SK-N-SH (cell line): ENCODE data around the gene SCYGR3. TPM values are rescaled to one million over a fixed set of nuclear protein-coding genes. Genes with fewer than 3 reads are reported as not detected.

ENCODE experiments used
- CTCF ChIA-PET: fragments of 300-600, 350-600 bp; formaldehyde crosslinking; extraction: SDS; loops from one replicate; lab custom pipeline; 2021; lab: Yijun Ruan, JAX
- POLR2A ChIA-PET: fragments of 350-600 bp; sonication (Branson Sonifier 250); formaldehyde crosslinking; extraction: SDS; loops from one replicate; lab custom pipeline; 2020; ENCODE audit warnings: antibody characterized with exemption, inconsistent platforms; lab: Yijun Ruan, JAX
- DNase-seq: peaks from one replicate; pipeline ENCODE4 v3.0.0; 2012
- H2AFZ ChIP-seq: fragments of 200-600 bp; sonication (generic); 2 replicates; pipeline ENCODE4 v1.8.1; 2016; ENCODE audit warnings: antibody characterized with exemption, mild to moderate bottlenecking, low read depth
- H3F3A ChIP-seq: fragments of 200-600 bp; sonication (generic); replicated peaks from 2 replicates; pipeline ENCODE3; 2016; ENCODE audit warnings: antibody characterized with exemption, mild to moderate bottlenecking; ENCODE audit not compliant: insufficient read depth
- H3K27ac ChIP-seq, 2 experiments: fragments of 200-500 bp in 1 of 2; fragments of 200-600 bp in 1 of 2; sonication (Bioruptor generic) in 1 of 2; sonication (generic), shearing (Covaris generic) in 1 of 2; 2 replicates each; pipeline versions ENCODE4 v1.5.1 to v1.6.1; 2014 to 2016; ENCODE audit warnings: low read depth in 2 of 2, inconsistent platforms in 1 of 2, low read length in 1 of 2, mild to moderate bottlenecking in 1 of 2, mixed read lengths in 1 of 2
- H3K27me3 ChIP-seq: fragments of 200-600 bp; sonication (generic), shearing (Covaris generic); 2 replicates; pipeline ENCODE4 v1.6.1; 2016; ENCODE audit warnings: mixed run types; ENCODE audit not compliant: insufficient read depth
- H3K36me3 ChIP-seq, 2 experiments: fragments of 200-500 bp in 1 of 2; fragments of 200-600 bp in 1 of 2; sonication (Bioruptor generic) in 1 of 2; sonication (generic) in 1 of 2; replicated peaks in 1 of 2; 2 replicates each; pipeline versions ENCODE3 to v1.5.1; 2014 to 2016; ENCODE audit warnings: low read length in 1 of 2, mild to moderate bottlenecking in 1 of 2; ENCODE audit not compliant: insufficient read depth in 2 of 2, control insufficient read depth in 1 of 2
- H3K4me1 ChIP-seq, 2 experiments: fragments of 200-500 bp in 1 of 2; fragments of 200-600 bp in 1 of 2; sonication (Bioruptor generic) in 1 of 2; sonication (generic), shearing (Covaris generic) in 1 of 2; 2 replicates each; pipeline versions ENCODE4 v1.5.1 to v1.6.1; 2014 to 2016; ENCODE audit warnings: low read depth in 1 of 2, low read length in 1 of 2, mixed run types in 1 of 2; ENCODE audit not compliant: insufficient read depth in 2 of 2, control insufficient read depth in 1 of 2
- H3K4me2 ChIP-seq: fragments of 200-600 bp; sonication (generic), shearing (Covaris generic); 2 replicates; pipeline ENCODE4 v1.6.1; 2017; ENCODE audit warnings: mixed run types
- H3K4me3 ChIP-seq, 2 experiments: fragments of 200-500 bp in 1 of 2; fragments of 200-600 bp in 1 of 2; sonication (Bioruptor generic) in 1 of 2; sonication (generic), shearing (Covaris generic) in 1 of 2; 2 replicates each; pipeline versions ENCODE4 v1.5.1 to v1.8.1; 2014 to 2016; ENCODE audit warnings: low read depth in 2 of 2, inconsistent platforms in 1 of 2, low read length in 1 of 2, mild to moderate bottlenecking in 1 of 2, mixed read lengths in 1 of 2, moderate library complexity in 1 of 2
- H3K79me2 ChIP-seq: fragments of 200-600 bp; sonication (generic); 2 replicates; pipeline ENCODE4 v1.8.1; 2017; ENCODE audit warnings: mild to moderate bottlenecking; ENCODE audit not compliant: insufficient read depth
- H3K9ac ChIP-seq: fragments of 200-600 bp; sonication (generic); 2 replicates; pipeline ENCODE4 v1.6.1; 2017; ENCODE audit warnings: mixed run types
- H3K9me2 ChIP-seq: fragments of 200-600 bp; sonication (generic); 2 replicates; pipeline ENCODE4 v1.6.1; 2017; ENCODE audit warnings: mixed run types
- H3K9me3 ChIP-seq: fragments of 200-600 bp; sonication (generic); 2 replicates; pipeline ENCODE4 v1.6.1; 2017; ENCODE audit warnings: mixed run types, mild to moderate bottlenecking, moderate library complexity
- H4K20me1 ChIP-seq: fragments of 200-600 bp; sonication (generic); 2 replicates; pipeline ENCODE4 v1.6.1; 2017; ENCODE audit warnings: mild to moderate bottlenecking, mixed run types; ENCODE audit not compliant: insufficient read depth
- ELF1 ChIP-seq: IDR thresholded peaks from 2 replicates; pipeline ENCODE4 v1.4.0; 2012
- FOXJ3 ChIP-seq: sonication (generic); formaldehyde crosslinking; IDR thresholded peaks from 2 replicates; pipeline ENCODE4 v1.5.1; 2020; ENCODE audit warnings: mild to moderate bottlenecking, missing genetic modification reagents
- FOXM1 ChIP-seq: IDR thresholded peaks from 2 replicates; pipeline ENCODE4 v1.4.0; 2012; ENCODE audit warnings: low read depth, mild to moderate bottlenecking
- MXI1 ChIP-seq: IDR thresholded peaks from 2 replicates; pipeline ENCODE4 v1.6.1; 2012; ENCODE audit warnings: mild to moderate bottlenecking, low read depth, low read length, improper control_type of control experiment
- NRF1 ChIP-seq: IDR thresholded peaks from 2 replicates; pipeline ENCODE4 v1.6.1; 2012; ENCODE audit warnings: low read depth, mild to moderate bottlenecking, low read length
- RCOR1 ChIP-seq: fragments of 150-350 bp; IDR thresholded peaks from 2 replicates; pipeline ENCODE4 v1.6.1; 2017; ENCODE audit warnings: antibody characterized with exemption, low read length
- TCF12 ChIP-seq: IDR thresholded peaks from 2 replicates; pipeline ENCODE4 v1.4.0; 2012
- WGBS: methylation state at CpG from one replicate; pipeline ENCODE4 v1.1.6; 2017; ENCODE audit warnings: low lambda C conversion rate; 5-methylcytosine and 5-hydroxymethylcytosine counted together
- polyA plus RNA-seq, 3 experiments: library from polyadenylated mRNA; depleted of rRNA; stranded (reverse); fragments of >200 nt; gene quantifications; 2 replicates each; pipeline ENCODE4 v1.2.3, GENCODE V29; 2012
- TF ChIP-seq, protein P1 (sequence below): fragments of 200-600 bp; sonication (generic); IDR thresholded peaks from 2 replicates; pipeline ENCODE4 v1.6.1; 2017; ENCODE audit warnings: antibody characterized with exemption, mild to moderate bottlenecking, moderate library complexity
- TF ChIP-seq, protein P2 (sequence below): IDR thresholded peaks from 2 replicates; pipeline ENCODE4 v1.4.0; 2012; ENCODE audit warnings: low read depth, borderline replicate concordance
- TF ChIP-seq, protein P3 (sequence below): IDR thresholded peaks from 2 replicates; pipeline ENCODE4 v1.6.1; 2012; ENCODE audit warnings: mild to moderate bottlenecking, low read depth, low read length, moderate library complexity
- TF ChIP-seq, protein P4 (sequence below): IDR thresholded peaks from 2 replicates; pipeline ENCODE4 v1.4.0; 2012; ENCODE audit warnings: low read depth
- TF ChIP-seq, protein P5 (sequence below): fragments of 150-350 bp; IDR thresholded peaks from 2 replicates; pipeline ENCODE4 v1.6.1; 2016; ENCODE audit warnings: mild to moderate bottlenecking, low read depth, low read length

SCYGR3 gene
- polyA plus RNA-seq, 1 of the 3 experiments (the other 2 are of a cell fraction), result not detected

DNA sequence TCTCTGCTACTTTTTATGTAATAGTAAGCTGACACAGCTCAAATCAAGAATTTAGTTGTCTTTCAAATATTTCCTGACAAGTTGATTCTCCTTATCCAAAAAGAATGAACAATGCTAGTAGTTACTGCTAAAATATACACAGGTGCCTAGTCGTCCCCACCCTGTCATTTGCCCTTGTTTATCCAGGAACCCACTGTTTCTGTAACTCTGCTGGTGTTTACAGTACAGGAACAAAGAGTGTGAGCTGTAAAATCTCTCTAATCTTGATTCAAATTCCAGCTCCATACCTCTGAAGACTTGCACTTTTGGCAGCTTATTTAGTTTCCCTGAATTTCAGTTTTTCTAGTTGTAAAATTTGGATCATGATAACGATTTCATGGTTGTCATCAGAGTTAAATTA is 37.1 kb downstream of the SCYGR3 start:
- CTCF ChIA-PET, result interaction anchor here (1.5 to 1.9 kb wide), 2 partner anchors 10 to 171 kb away, joined by 4 to 5 read pairs; no protein-coding TSS in a partner anchor
- Histone ChIP-seq H3K27me3 (no peaks in the 10 kb centered on the region), H3K79me2 (no peaks in the 10 kb centered on the region), H3K36me3 (no peaks in the 10 kb centered on the region), H3K4me2 (no peak overlapping the region), H3F3A (no peaks in the 10 kb centered on the region), H3K9me2 (no peaks in the 10 kb centered on the region), H3K4me1 (no peaks in the 10 kb centered on the region), H3K27ac (no peak overlapping the region)
- DNase-seq, result no peak
- 26% methylated on average over 2 of the region's 2 CpGs for WGBS
- POLR2A ChIA-PET, result no interaction called here
- TF ChIP-seq, protein P1, sequence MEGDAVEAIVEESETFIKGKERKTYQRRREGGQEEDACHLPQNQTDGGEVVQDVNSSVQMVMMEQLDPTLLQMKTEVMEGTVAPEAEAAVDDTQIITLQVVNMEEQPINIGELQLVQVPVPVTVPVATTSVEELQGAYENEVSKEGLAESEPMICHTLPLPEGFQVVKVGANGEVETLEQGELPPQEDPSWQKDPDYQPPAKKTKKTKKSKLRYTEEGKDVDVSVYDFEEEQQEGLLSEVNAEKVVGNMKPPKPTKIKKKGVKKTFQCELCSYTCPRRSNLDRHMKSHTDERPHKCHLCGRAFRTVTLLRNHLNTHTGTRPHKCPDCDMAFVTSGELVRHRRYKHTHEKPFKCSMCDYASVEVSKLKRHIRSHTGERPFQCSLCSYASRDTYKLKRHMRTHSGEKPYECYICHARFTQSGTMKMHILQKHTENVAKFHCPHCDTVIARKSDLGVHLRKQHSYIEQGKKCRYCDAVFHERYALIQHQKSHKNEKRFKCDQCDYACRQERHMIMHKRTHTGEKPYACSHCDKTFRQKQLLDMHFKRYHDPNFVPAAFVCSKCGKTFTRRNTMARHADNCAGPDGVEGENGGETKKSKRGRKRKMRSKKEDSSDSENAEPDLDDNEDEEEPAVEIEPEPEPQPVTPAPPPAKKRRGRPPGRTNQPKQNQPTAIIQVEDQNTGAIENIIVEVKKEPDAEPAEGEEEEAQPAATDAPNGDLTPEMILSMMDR, result no peak
- TF ChIP-seq TCF12 (no peak), FOXM1 (no peak), MXI1 (no peak), RCOR1 (no peak), ELF1 (no peak), FOXJ3 (CRISPR knock-in tag) (no peak), NRF1 (no peak)
- TF ChIP-seq, protein P2, sequence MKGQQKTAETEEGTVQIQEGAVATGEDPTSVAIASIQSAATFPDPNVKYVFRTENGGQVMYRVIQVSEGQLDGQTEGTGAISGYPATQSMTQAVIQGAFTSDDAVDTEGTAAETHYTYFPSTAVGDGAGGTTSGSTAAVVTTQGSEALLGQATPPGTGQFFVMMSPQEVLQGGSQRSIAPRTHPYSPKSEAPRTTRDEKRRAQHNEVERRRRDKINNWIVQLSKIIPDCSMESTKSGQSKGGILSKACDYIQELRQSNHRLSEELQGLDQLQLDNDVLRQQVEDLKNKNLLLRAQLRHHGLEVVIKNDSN, result no peak
- TF ChIP-seq, protein P3, sequence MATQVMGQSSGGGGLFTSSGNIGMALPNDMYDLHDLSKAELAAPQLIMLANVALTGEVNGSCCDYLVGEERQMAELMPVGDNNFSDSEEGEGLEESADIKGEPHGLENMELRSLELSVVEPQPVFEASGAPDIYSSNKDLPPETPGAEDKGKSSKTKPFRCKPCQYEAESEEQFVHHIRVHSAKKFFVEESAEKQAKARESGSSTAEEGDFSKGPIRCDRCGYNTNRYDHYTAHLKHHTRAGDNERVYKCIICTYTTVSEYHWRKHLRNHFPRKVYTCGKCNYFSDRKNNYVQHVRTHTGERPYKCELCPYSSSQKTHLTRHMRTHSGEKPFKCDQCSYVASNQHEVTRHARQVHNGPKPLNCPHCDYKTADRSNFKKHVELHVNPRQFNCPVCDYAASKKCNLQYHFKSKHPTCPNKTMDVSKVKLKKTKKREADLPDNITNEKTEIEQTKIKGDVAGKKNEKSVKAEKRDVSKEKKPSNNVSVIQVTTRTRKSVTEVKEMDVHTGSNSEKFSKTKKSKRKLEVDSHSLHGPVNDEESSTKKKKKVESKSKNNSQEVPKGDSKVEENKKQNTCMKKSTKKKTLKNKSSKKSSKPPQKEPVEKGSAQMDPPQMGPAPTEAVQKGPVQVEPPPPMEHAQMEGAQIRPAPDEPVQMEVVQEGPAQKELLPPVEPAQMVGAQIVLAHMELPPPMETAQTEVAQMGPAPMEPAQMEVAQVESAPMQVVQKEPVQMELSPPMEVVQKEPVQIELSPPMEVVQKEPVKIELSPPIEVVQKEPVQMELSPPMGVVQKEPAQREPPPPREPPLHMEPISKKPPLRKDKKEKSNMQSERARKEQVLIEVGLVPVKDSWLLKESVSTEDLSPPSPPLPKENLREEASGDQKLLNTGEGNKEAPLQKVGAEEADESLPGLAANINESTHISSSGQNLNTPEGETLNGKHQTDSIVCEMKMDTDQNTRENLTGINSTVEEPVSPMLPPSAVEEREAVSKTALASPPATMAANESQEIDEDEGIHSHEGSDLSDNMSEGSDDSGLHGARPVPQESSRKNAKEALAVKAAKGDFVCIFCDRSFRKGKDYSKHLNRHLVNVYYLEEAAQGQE, result no peak
- TF ChIP-seq, protein P4, sequence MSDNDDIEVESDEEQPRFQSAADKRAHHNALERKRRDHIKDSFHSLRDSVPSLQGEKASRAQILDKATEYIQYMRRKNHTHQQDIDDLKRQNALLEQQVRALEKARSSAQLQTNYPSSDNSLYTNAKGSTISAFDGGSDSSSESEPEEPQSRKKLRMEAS, result no peak
- TF ChIP-seq, protein P5, sequence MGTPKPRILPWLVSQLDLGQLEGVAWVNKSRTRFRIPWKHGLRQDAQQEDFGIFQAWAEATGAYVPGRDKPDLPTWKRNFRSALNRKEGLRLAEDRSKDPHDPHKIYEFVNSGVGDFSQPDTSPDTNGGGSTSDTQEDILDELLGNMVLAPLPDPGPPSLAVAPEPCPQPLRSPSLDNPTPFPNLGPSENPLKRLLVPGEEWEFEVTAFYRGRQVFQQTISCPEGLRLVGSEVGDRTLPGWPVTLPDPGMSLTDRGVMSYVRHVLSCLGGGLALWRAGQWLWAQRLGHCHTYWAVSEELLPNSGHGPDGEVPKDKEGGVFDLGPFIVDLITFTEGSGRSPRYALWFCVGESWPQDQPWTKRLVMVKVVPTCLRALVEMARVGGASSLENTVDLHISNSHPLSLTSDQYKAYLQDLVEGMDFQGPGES, result no peak
- TF ChIP-seq, all 33 proteins: peak for 0
- no peak overlapping the region for H3K9ac ChIP-seq
- H3K9me3 ChIP-seq, result 0 out of 2 replicates have a peak, but pooled peaks cover 3% of the 10 kb centered on the region
- H4K20me1 ChIP-seq, result no peaks in the 10 kb centered on the region
- H3K4me3 ChIP-seq, result no peak overlapping the region
- H2AFZ ChIP-seq, result no peak overlapping the region
